Natural killer cell (primary cell): ENCODE measurements around the gene XIRP1. TPM values are rescaled to one million over a fixed set of nuclear protein-coding genes. Genes with fewer than 3 reads are reported as not detected.

Source experiments
- ATAC-seq, 3 donors: fragments of 150-1000 bp in 2 of 3; fragments of 200-7000 bp in 1 of 3; cut with Tn5 transposase; 1 replicate in 1 of 3; 2 replicates in 2 of 3; pipeline ENCODE4 v1.10.0; 2021; ENCODE audit warnings: mild to moderate bottlenecking in 2 of 3, moderate library complexity in 2 of 3
- DNase-seq, 2 donors: peaks; one replicate each; pipeline versions ENCODE4 v3.0.0 to v3.0.0-alpha.2; 2013 to 2021; ENCODE audit warnings: mixed read lengths in 1 of 2
- H3K27ac ChIP-seq: one replicate; pipeline ENCODE4 v1.5.1; 2013; ENCODE audit warnings: mild to moderate bottlenecking, low read length
- H3K27me3 ChIP-seq: one replicate; pipeline ENCODE4 v1.6.1; 2013; ENCODE audit warnings: low read length; ENCODE audit not compliant: control insufficient read depth, insufficient read depth
- H3K36me3 ChIP-seq: one replicate; pipeline ENCODE4 v1.6.1; 2013; ENCODE audit warnings: low read length; ENCODE audit not compliant: control insufficient read depth, insufficient read depth
- H3K4me1 ChIP-seq: one replicate; pipeline ENCODE4 v1.6.1; 2013; ENCODE audit warnings: low read length; ENCODE audit not compliant: control insufficient read depth, insufficient read depth
- H3K4me3 ChIP-seq: one replicate; pipeline ENCODE4 v1.5.1; 2013; ENCODE audit warnings: low read length
- H3K9me3 ChIP-seq: one replicate; pipeline ENCODE4 v1.6.1; 2013; ENCODE audit warnings: low read length; ENCODE audit not compliant: control insufficient read depth, insufficient read depth
- H3K27ac Mint-ChIP-seq, 2 donors: one replicate each; pipeline ENCODE4 v1.8.0; 2022; ENCODE audit warnings: mild to moderate bottlenecking in 2 of 2, mixed read lengths in 2 of 2, moderate library complexity in 1 of 2
- H3K27me3 Mint-ChIP-seq, 2 donors: one replicate each; pipeline ENCODE4 v1.8.0; 2022; ENCODE audit warnings: low read depth in 2 of 2, mixed read lengths in 2 of 2
- H3K36me3 Mint-ChIP-seq: one replicate; pipeline ENCODE4 v1.8.0; 2022; ENCODE audit warnings: mixed read lengths
- H3K4me1 Mint-ChIP-seq, 2 donors: one replicate each; pipeline ENCODE4 v1.8.0; 2022; ENCODE audit warnings: mixed read lengths in 2 of 2
- H3K4me3 Mint-ChIP-seq: one replicate; pipeline ENCODE4 v1.8.0; 2022; ENCODE audit warnings: mild to moderate bottlenecking, moderate library complexity, mixed read lengths
- H3K9me3 Mint-ChIP-seq, 2 donors: one replicate each; pipeline ENCODE4 v1.8.0; 2022; ENCODE audit warnings: mixed read lengths in 2 of 2
- WGBS: methylation state at CpG from one replicate; pipeline ENCODE4 v1.1.7; 2013; ENCODE audit warnings: missing lambda C conversion rate; ENCODE audit not compliant: insufficient coverage; 5-methylcytosine and 5-hydroxymethylcytosine counted together
- intact Hi-C: fragments of 100-400 bp; cut with micrococcal nuclease; formaldehyde crosslinking; loops from one replicate; pipeline ENCODE4 v1.14.2; 2022
- total RNA-seq, 4 donors: library from RNA; stranded (reverse); fragments of 120-200 nt in 1 of 4; gene quantifications; one replicate each; pipeline versions ENCODE4 v1.2.3 to v1.2.4, GENCODE V29; 2013 to 2022
- TF ChIP-seq, protein P1 (sequence below): fragments of 200-600 bp; IDR thresholded peaks from one replicate; pipeline ENCODE4 v1.8.0; 2022; ENCODE audit warnings: antibody characterized with exemption

The XIRP1 gene
- total RNA-seq, 3 donors from 2014 or later (not counting 1 experiment from before 2014, with no cell fraction given): 0.14 to 0.40 (median 0.24) TPM

- WGBS: 89% methylated on average over 4 of the region's 4 CpGs
- no peaks in the 10 kb centered on the region for H3K36me3 ChIP-seq
- H3K9me3 ChIP-seq: peaks cover 2% of the 10 kb centered on the region
- H3K4me3 ChIP-seq: no peak overlapping the region
- peaks cover 67 to 70% of the 10 kb centered on the region in 2 donors for H3K4me1 Mint-ChIP-seq
- H3K27ac Mint-ChIP-seq: peak overlapping the region in 1 of 2 donors; percentile 86
- no peak overlapping the region for H3K27ac ChIP-seq
- ATAC-seq (no peak), DNase-seq (no peak)
- intact Hi-C loops: no loop called here
- no peaks in the 10 kb centered on the region for H3K27me3 ChIP-seq
- no peak overlapping the region for H3K4me3 Mint-ChIP-seq
- H3K9me3 Mint-ChIP-seq: no peaks in the 10 kb centered on the region
- TF ChIP-seq, protein P1, sequence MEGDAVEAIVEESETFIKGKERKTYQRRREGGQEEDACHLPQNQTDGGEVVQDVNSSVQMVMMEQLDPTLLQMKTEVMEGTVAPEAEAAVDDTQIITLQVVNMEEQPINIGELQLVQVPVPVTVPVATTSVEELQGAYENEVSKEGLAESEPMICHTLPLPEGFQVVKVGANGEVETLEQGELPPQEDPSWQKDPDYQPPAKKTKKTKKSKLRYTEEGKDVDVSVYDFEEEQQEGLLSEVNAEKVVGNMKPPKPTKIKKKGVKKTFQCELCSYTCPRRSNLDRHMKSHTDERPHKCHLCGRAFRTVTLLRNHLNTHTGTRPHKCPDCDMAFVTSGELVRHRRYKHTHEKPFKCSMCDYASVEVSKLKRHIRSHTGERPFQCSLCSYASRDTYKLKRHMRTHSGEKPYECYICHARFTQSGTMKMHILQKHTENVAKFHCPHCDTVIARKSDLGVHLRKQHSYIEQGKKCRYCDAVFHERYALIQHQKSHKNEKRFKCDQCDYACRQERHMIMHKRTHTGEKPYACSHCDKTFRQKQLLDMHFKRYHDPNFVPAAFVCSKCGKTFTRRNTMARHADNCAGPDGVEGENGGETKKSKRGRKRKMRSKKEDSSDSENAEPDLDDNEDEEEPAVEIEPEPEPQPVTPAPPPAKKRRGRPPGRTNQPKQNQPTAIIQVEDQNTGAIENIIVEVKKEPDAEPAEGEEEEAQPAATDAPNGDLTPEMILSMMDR: no peak
- peaks cover 29% of the 10 kb centered on the region for H3K4me1 ChIP-seq
- H3K27me3 Mint-ChIP-seq: no peaks in the 10 kb centered on the region
- no peaks in the 10 kb centered on the region for H3K36me3 Mint-ChIP-seq
Measured at GRCh38 chr3:39211332-39212130, 19.1 kb upstream of the XIRP1 start.

- 46% methylated on average over 3 of the region's 3 CpGs for WGBS
- intact Hi-C loops: loop anchor here (1.0 kb wide), 1 partner anchor 12 kb away; no protein-coding TSS in a partner anchor
- Histone ChIP-seq H3K36me3 (no peaks in the 10 kb centered on the region), H3K4me1 (peaks cover 19% of the 10 kb centered on the region), H3K27ac (peak overlapping the region; percentile 31), H3K4me3 (no peak overlapping the region), H3K9me3 (peaks cover 4% of the 10 kb centered on the region), H3K27me3 (no peaks in the 10 kb centered on the region)
- Mint-ChIP-seq H3K36me3 (no peaks in the 10 kb centered on the region), H3K27me3 (no peaks in the 10 kb centered on the region), H3K27ac (peak overlapping the region; percentile 85 to 86), H3K4me1 (peaks cover 57 to 58% of the 10 kb centered on the region in 2 donors), H3K9me3 (no peaks in the 10 kb centered on the region), H3K4me3 (peak overlapping the region; percentile 45)
- DNase-seq (no peak), ATAC-seq (no peak)
- TF ChIP-seq, protein P1: no peak
Measured at GRCh38 chr3:39210078-39210477, 17.7 kb upstream of the XIRP1 start.

DNA sequence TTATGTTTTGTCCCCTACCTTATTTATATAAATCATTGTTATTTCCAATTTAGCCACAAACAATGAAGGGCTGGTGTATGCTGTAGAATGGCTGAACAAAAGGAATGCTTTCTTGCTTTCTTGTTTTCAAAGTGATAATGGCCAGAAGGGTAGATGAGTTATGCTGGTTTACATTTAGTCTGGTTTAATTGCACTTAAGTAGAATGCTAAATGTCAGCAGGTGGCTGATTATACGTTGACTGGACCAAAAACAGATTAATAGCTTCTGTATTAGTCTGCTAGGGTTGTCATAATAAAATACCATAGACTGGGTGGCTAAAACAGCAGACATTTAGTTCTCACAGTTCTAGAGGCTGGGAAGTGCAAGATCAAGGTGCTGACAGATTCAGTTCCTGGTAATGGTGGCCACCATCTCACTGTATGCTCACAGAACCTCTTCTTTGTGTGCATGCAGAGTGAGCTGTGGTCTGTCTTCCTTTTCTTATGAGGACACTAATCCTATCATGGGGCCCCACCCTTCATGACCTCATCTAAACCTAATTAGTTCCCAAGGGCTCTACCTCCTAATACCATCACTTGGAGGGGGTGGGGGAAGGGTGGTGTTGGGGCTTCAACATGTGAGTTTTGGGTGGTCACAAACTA, 17.1 kb upstream of the XIRP1 start:
- TF ChIP-seq, protein P1: no peak
- intact Hi-C loops: loop anchor here (2.0 kb wide), 1 partner anchor 21 kb away; no protein-coding TSS in a partner anchor
- peak in 2 of 3 donors; percentile 55 to 60 for ATAC-seq
- no peaks in the 10 kb centered on the region for H3K36me3 ChIP-seq
- H3K4me1 ChIP-seq: peaks cover 19% of the 10 kb centered on the region
- H3K4me3 ChIP-seq: no peak overlapping the region
- DNase-seq: no peak
- Mint-ChIP-seq H3K4me1 (peaks cover 55 to 57% of the 10 kb centered on the region in 2 donors), H3K4me3 (peak overlapping the region; percentile 72), H3K27ac (peak overlapping the region; percentile 85 to 86), H3K36me3 (no peaks in the 10 kb centered on the region), H3K9me3 (no peaks in the 10 kb centered on the region), H3K27me3 (no peaks in the 10 kb centered on the region)
- no peaks in the 10 kb centered on the region for H3K27me3 ChIP-seq
- WGBS: 80% methylated on average over 1 of the region's 1 CpG
- H3K27ac ChIP-seq: peak overlapping the region; percentile 26
- H3K9me3 ChIP-seq: peaks cover 5% of the 10 kb centered on the region
